H9 (cell line): ENCODE measurements around the gene PPIF. TPM values are rescaled to one million over a fixed set of nuclear protein-coding genes. Genes with fewer than 3 reads are reported as not detected.
A peak's percentile ranks its signal among the peaks of the same experiment; 100 is the strongest.

Experiments used
- DNase-seq: peaks from one replicate; pipeline ENCODE4 v3.0.0-alpha.2; 2017
- H2AFZ ChIP-seq: one replicate; pipeline ENCODE4 v1.6.1; 2013; ENCODE audit warnings: mild to moderate bottlenecking, low read length, control low read depth, moderate library complexity
- H2AK5ac ChIP-seq: 2 replicates; pipeline ENCODE4 v1.6.1; 2013; ENCODE audit warnings: low read length, control low read depth, mixed read lengths; ENCODE audit not compliant: insufficient read length
- H2BK120ac ChIP-seq: one replicate; pipeline ENCODE4 v1.6.1; 2013; ENCODE audit warnings: low read depth, mild to moderate bottlenecking, low read length, control low read depth, inconsistent platforms; ENCODE audit not compliant: poor library complexity, severe bottlenecking
- H2BK12ac ChIP-seq: 2 replicates; pipeline ENCODE4 v1.6.1; 2013; ENCODE audit warnings: low read length, control low read depth, mixed read lengths, low read depth; ENCODE audit not compliant: insufficient read length
- H2BK15ac ChIP-seq: 2 replicates; pipeline ENCODE4 v1.6.1; 2013; ENCODE audit warnings: low read depth, low read length, control low read depth
- H2BK20ac ChIP-seq: one replicate; pipeline ENCODE4 v1.6.1; 2013; ENCODE audit warnings: low read depth, mild to moderate bottlenecking, low read length, control low read depth, inconsistent platforms; ENCODE audit not compliant: poor library complexity, severe bottlenecking
- H2BK5ac ChIP-seq: 2 replicates; pipeline ENCODE4 v1.6.1; 2013; ENCODE audit warnings: low read length, control low read depth, mixed read lengths; ENCODE audit not compliant: insufficient read length
- H3K14ac ChIP-seq: 2 replicates; pipeline ENCODE4 v1.6.1; 2013; ENCODE audit warnings: low read length, control low read depth; ENCODE audit not compliant: insufficient read depth
- H3K18ac ChIP-seq: 2 replicates; pipeline ENCODE4 v1.6.1; 2013; ENCODE audit warnings: low read depth, mild to moderate bottlenecking, mixed read lengths, low read length, control low read depth; ENCODE audit not compliant: insufficient read length
- H3K23ac ChIP-seq: 2 replicates; pipeline ENCODE4 v1.6.1; 2013; ENCODE audit warnings: low read length, control low read depth, mixed read lengths, low read depth; ENCODE audit not compliant: insufficient read length
- H3K23me2 ChIP-seq: 2 replicates; pipeline ENCODE4 v1.6.1; 2013; ENCODE audit warnings: low read depth, mild to moderate bottlenecking, mixed read lengths, low read length, control low read depth; ENCODE audit not compliant: insufficient read length, poor library complexity, severe bottlenecking
- H3K27ac ChIP-seq: 2 replicates; pipeline ENCODE4 v1.5.1; 2013; ENCODE audit warnings: low read length, control low read depth, mixed read lengths, low read depth; ENCODE audit not compliant: insufficient read length
- H3K27me3 ChIP-seq: 2 replicates; pipeline ENCODE4 v1.6.1; 2013; ENCODE audit warnings: low read length, control low read depth, inconsistent platforms; ENCODE audit not compliant: insufficient read depth
- H3K4ac ChIP-seq: 2 replicates; pipeline ENCODE4 v1.6.1; 2013; ENCODE audit warnings: low read depth, mild to moderate bottlenecking, control low read depth, inconsistent platforms, low read length, moderate library complexity
- H3K4me1 ChIP-seq: 2 replicates; pipeline ENCODE4 v1.6.1; 2013; ENCODE audit warnings: low read length, control low read depth, inconsistent platforms; ENCODE audit not compliant: insufficient read depth
- H3K4me2 ChIP-seq: 2 replicates; pipeline ENCODE4 v1.6.1; 2013; ENCODE audit warnings: low read length, control low read depth, mixed read lengths; ENCODE audit not compliant: insufficient read length, insufficient read depth
- H3K56ac ChIP-seq: 2 replicates; pipeline ENCODE4 v1.6.1; 2013; ENCODE audit warnings: low read depth, mild to moderate bottlenecking, mixed read lengths, low read length, control low read depth; ENCODE audit not compliant: insufficient read length
- H3K79me1 ChIP-seq: 2 replicates; pipeline ENCODE4 v1.6.1; 2013; ENCODE audit warnings: low read depth, mild to moderate bottlenecking, moderate library complexity, low read length, control low read depth, inconsistent platforms; ENCODE audit not compliant: insufficient read depth, poor library complexity, severe bottlenecking
- H3K79me2 ChIP-seq: 2 replicates; pipeline ENCODE4 v1.6.1; 2013; ENCODE audit warnings: low read length, control low read depth, inconsistent platforms; ENCODE audit not compliant: insufficient read depth
- H3K9ac ChIP-seq: 2 replicates; pipeline ENCODE4 v1.6.1; 2013; ENCODE audit warnings: low read length, control low read depth, mixed read lengths; ENCODE audit not compliant: insufficient read length; ENCODE audit errors: extremely low read depth
- H3K9me3 ChIP-seq: one replicate; pipeline ENCODE4 v1.6.1; 2013; ENCODE audit warnings: low read depth, low read length, inconsistent platforms; ENCODE audit not compliant: control insufficient read depth
- H3T11ph ChIP-seq: one replicate; pipeline ENCODE4 v1.6.1; 2013; ENCODE audit warnings: mild to moderate bottlenecking, low read length, control low read depth, inconsistent platforms
- H4K20me1 ChIP-seq: one replicate; pipeline ENCODE4 v1.6.1; 2013; ENCODE audit not compliant: control insufficient read depth, insufficient read length, insufficient read depth
- H4K5ac ChIP-seq: 2 replicates; pipeline ENCODE4 v1.6.1; 2013; ENCODE audit warnings: low read depth, mild to moderate bottlenecking, mixed read lengths, low read length, control low read depth; ENCODE audit not compliant: insufficient read length
- H4K8ac ChIP-seq: replicated peaks from 2 replicates; pipeline ENCODE4 v1.6.1; 2013; ENCODE audit warnings: low read length, control low read depth, mixed read lengths, low read depth; ENCODE audit not compliant: insufficient read length
- H4K91ac ChIP-seq: 2 replicates; pipeline ENCODE4 v1.6.1; 2013; ENCODE audit warnings: low read depth, mild to moderate bottlenecking, moderate library complexity, mixed read lengths, low read length, control low read depth; ENCODE audit not compliant: insufficient read length
- H3K27ac Mint-ChIP-seq, 3 experiments: 2 replicates in 2 of 3; 3 replicates in 1 of 3; pipeline ENCODE4 v1.8.0; 2020 to 2021; ENCODE audit warnings: mixed read lengths in 3 of 3, mild to moderate bottlenecking in 1 of 3, moderate library complexity in 1 of 3
- H3K27me3 Mint-ChIP-seq: 2 replicates; pipeline ENCODE4 v1.8.0; 2021; ENCODE audit warnings: low read depth, mild to moderate bottlenecking, moderate library complexity, mixed read lengths
- H3K36me3 Mint-ChIP-seq, 3 experiments: 2 replicates in 2 of 3; 3 replicates in 1 of 3; pipeline ENCODE4 v1.8.0; 2020 to 2021; ENCODE audit warnings: low read depth in 3 of 3, mixed read lengths in 3 of 3; ENCODE audit not compliant: insufficient read depth in 1 of 3
- H3K4me1 Mint-ChIP-seq, 2 experiments: 2 replicates each; pipeline ENCODE4 v1.8.0; 2020; ENCODE audit warnings: mixed read lengths in 2 of 2
- H3K4me3 Mint-ChIP-seq, 2 experiments: 2 replicates in 1 of 2; 3 replicates in 1 of 2; pipeline ENCODE4 v1.8.0; 2020 to 2021; ENCODE audit warnings: mild to moderate bottlenecking in 2 of 2, mixed read lengths in 2 of 2, moderate library complexity in 1 of 2
- H3K9me3 Mint-ChIP-seq, 2 experiments: 2 replicates in 1 of 2; 3 replicates in 1 of 2; pipeline ENCODE4 v1.8.0; 2020; ENCODE audit warnings: mild to moderate bottlenecking in 2 of 2, mixed read lengths in 2 of 2, moderate library complexity in 1 of 2
- WGBS: extraction: QIAGEN DNeasy Blood & Tissue Kit; methylation state at CpG from one replicate; pipeline ENCODE4 v1.1.7; 2013; ENCODE audit warnings: missing lambda C conversion rate, low lambda C conversion rate, mixed read lengths; ENCODE audit not compliant: insufficient read length; ENCODE audit errors: extremely low coverage; 5-methylcytosine and 5-hydroxymethylcytosine counted together
- total RNA-seq: library from RNA; stranded (reverse); gene quantifications from 2 replicates; pipeline ENCODE4 v1.2.1, GENCODE V29; 2021
- TF ChIP-seq, protein P1 (sequence below): fragments of 200-600 bp; sonication (generic); conservative IDR thresholded peaks from 3 replicates; pipeline ENCODE4 v1.8.0; 2021; ENCODE audit warnings: antibody characterized with exemption, mild to moderate bottlenecking

The PPIF gene
- total RNA-seq, 1 experiment from 2014 or later: 79.7 TPM

DNA sequence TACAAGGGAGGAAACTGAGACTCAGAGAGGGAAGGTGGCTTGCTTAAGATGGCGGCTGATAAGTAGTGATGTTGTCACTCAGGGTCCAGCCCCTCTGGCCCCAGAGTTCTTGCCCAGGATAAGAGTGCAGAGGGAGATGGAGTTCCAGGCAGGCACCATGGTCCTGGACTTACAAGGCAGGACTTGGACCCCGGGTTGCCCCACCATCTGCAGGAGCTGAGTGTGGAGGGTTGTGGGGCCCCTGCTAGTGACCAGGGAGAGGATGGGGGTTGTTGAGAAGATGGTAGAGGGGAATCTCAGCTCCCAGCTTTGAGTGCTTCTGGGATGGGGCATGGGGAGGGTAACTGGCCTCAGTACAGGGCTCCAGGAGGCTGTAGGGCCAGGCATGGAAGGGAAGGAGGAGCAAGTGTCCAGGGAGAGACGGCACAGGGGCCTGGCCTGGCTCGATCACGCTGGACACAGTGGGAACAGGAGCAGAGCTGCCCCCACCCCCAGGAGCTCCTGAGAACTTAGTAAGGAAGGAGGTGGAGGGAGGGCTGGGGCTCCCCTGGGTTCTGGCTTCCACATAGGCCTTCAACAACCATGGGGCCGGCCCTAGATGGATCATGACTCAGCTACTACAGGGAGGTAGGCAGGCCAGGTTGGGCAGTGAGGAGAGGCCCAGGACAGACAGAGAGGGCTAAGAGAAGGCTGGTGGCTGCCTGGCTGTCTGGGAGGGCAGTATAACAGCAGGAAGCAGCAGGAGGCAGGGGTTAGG lies 28.2 kb downstream of the PPIF start:
- peak; percentile 32 for DNase-seq
- peak overlapping the region in 1 of 3 experiments; percentile 76; a peak in 1 of 7 replicates for H3K27ac Mint-ChIP-seq

More for the DNA sequence above, 28.2 kb downstream of the PPIF start:
- Histone ChIP-seq H4K5ac (no peak overlapping the region), H3K4ac (no peak overlapping the region), H3T11ph (no peak overlapping the region), H3K56ac (no peak overlapping the region), H2BK12ac (no peak overlapping the region), H2BK5ac (no peak overlapping the region), H3K4me1 (no peaks in the 10 kb centered on the region), H3K9me3 (no peaks in the 10 kb centered on the region), H3K23me2 (no peaks in the 10 kb centered on the region), H3K9ac (no peak overlapping the region), H2BK20ac (no peak overlapping the region), H3K27ac (no peak overlapping the region), H3K23ac (no peak overlapping the region), H2BK15ac (no peak overlapping the region), H2BK120ac (no peak overlapping the region), H3K27me3 (no peaks in the 10 kb centered on the region), H4K20me1 (no peaks in the 10 kb centered on the region), H3K14ac (no peak overlapping the region; the same call in 1 of the 2 replicates), H4K8ac (no peak overlapping the region), H3K18ac (no peak overlapping the region), H4K91ac (no peak overlapping the region), H3K79me1 (no peaks in the 10 kb centered on the region), H3K79me2 (no peaks in the 10 kb centered on the region), H2AFZ (no peak overlapping the region), H2AK5ac (no peak overlapping the region), H3K4me2 (no peak overlapping the region)
- no peak overlapping the region for H3K4me3 Mint-ChIP-seq
- H3K36me3 Mint-ChIP-seq: no peaks in the 10 kb centered on the region
- WGBS: no CpG with 5 or more reads among the region's 6 CpGs
- peaks cover 2 to 3% of the 10 kb centered on the region in 2 experiments; a peak in 3 of 4 replicates for H3K4me1 Mint-ChIP-seq
- TF ChIP-seq, protein P1, sequence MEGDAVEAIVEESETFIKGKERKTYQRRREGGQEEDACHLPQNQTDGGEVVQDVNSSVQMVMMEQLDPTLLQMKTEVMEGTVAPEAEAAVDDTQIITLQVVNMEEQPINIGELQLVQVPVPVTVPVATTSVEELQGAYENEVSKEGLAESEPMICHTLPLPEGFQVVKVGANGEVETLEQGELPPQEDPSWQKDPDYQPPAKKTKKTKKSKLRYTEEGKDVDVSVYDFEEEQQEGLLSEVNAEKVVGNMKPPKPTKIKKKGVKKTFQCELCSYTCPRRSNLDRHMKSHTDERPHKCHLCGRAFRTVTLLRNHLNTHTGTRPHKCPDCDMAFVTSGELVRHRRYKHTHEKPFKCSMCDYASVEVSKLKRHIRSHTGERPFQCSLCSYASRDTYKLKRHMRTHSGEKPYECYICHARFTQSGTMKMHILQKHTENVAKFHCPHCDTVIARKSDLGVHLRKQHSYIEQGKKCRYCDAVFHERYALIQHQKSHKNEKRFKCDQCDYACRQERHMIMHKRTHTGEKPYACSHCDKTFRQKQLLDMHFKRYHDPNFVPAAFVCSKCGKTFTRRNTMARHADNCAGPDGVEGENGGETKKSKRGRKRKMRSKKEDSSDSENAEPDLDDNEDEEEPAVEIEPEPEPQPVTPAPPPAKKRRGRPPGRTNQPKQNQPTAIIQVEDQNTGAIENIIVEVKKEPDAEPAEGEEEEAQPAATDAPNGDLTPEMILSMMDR: no peak
- H3K9me3 Mint-ChIP-seq: peaks cover 4 to 8% of the 10 kb centered on the region in 2 experiments; a peak in 4 of 5 replicates
- H3K27me3 Mint-ChIP-seq: peaks cover 10% of the 10 kb centered on the region; the same call in 1 of the 2 replicates
